ENCODE results near the gene SPTBN4. TPM values are rescaled to one million over a fixed set of nuclear protein-coding genes. Genes with fewer than 3 reads are reported as not detected.
"Not testable (repeated sequence)": the region's sequence is repeated elsewhere in the genome, so short reads cannot be mapped to it uniquely, and the experiment has no call there.

SPTBN4 gene
- total RNA-seq, 2 experiments from 2014 or later, result 1.3 to 2.3 TPM

- Mint-ChIP-seq H3K4me3 (no peak overlapping the region), H3K36me3 (ENCODE audit: low read depth) (no peaks in the 10 kb centered on the region), H3K27ac (no peak overlapping the region), H3K4me1 (ENCODE audit: low read depth) (peaks cover 10% of the 10 kb centered on the region), H3K27me3 (no peaks in the 10 kb centered on the region), H3K9me3 (no peaks in the 10 kb centered on the region)
- ChIA-PET POLR2A (no interaction called here), CTCF (interaction anchor here (1.6 to 3.4 kb wide), 2 partner anchors 10 to 33 kb away, joined by 6 to 22 read pairs; no protein-coding TSS in a partner anchor)
- ATAC-seq, result no peak
- no peak for DNase-seq
- no peak for TF ChIP-seq CTCF (IDR thresholded peaks at IDR 0.05)
- intact Hi-C loops (cut with micrococcal nuclease), result no loop called here
These were observed 35.1 kb upstream of the SPTBN4 start for GRCh38 chr19:40431698-40432097.

GRCh38 chr19:40432760-40433159, 34.0 kb upstream of the SPTBN4 start:
- ChIA-PET CTCF (interaction anchor here (3.4 kb wide), 1 partner anchor 11 kb away, joined by 22 read pairs; no protein-coding TSS in a partner anchor), POLR2A (interaction anchor here (0.6 to 1.6 kb wide), 2 partner anchors 12 to 169 kb away, joined by 3 read pairs; no protein-coding TSS in a partner anchor)
- ATAC-seq; H3K36me3 Mint-ChIP-seq (ENCODE audit: low read depth); H3K4me1 Mint-ChIP-seq (ENCODE audit: low read depth); H3K27me3 Mint-ChIP-seq; DNase-seq; intact Hi-C loops (cut with micrococcal nuclease); H3K9me3 Mint-ChIP-seq: not testable (repeated sequence)
- peak overlapping the region; percentile 88 for H3K27ac Mint-ChIP-seq
- peak overlapping the region; percentile 76 for H3K4me3 Mint-ChIP-seq

GRCh38 chr19:40433391-40434216, 33.2 kb upstream of the SPTBN4 start:
- Mint-ChIP-seq H3K27ac (peak overlapping the region; percentile 88), H3K27me3 (no peaks in the 10 kb centered on the region), H3K9me3 (no peaks in the 10 kb centered on the region), H3K4me3 (peak overlapping the region; percentile 76), H3K4me1 (ENCODE audit: low read depth) (peaks cover 10% of the 10 kb centered on the region), H3K36me3 (ENCODE audit: low read depth) (no peaks in the 10 kb centered on the region)
- ATAC-seq (peak; percentile 88), DNase-seq (peak; percentile 49)
- TF ChIP-seq CTCF (IDR thresholded peaks at IDR 0.05), result no peak
- CTCF ChIA-PET, result interaction anchor here (0.7 to 3.4 kb wide), 3 partner anchors 9 to 641 kb away, joined by 3 to 22 read pairs (median 3); no protein-coding TSS in a partner anchor
- POLR2A ChIA-PET, result interaction anchor here (0.7 to 1.8 kb wide), 6 partner anchors 7 to 463 kb away, joined by 3 to 7 read pairs (median 3); partner anchors contain the start of genes PSMC4 and SERTAD1
- intact Hi-C loops (cut with micrococcal nuclease), result no loop called here

- intact Hi-C loops (cut with micrococcal nuclease), result no loop called here
- H3K4me1 Mint-ChIP-seq (ENCODE audit: low read depth), result peaks cover 28% of the 10 kb centered on the region
- no peak overlapping the region for H3K27ac Mint-ChIP-seq
- no peak for TF ChIP-seq CTCF (IDR thresholded peaks at IDR 0.05)
- no peak overlapping the region for H3K4me3 Mint-ChIP-seq
- no peak for DNase-seq
- POLR2A ChIA-PET, result interaction anchor here (1.0 to 1.1 kb wide), 2 partner anchors 11 to 292 kb away, joined by 3 to 5 read pairs; no protein-coding TSS in a partner anchor
- ATAC-seq, result no peak
- H3K9me3 Mint-ChIP-seq, result no peaks in the 10 kb centered on the region
- CTCF ChIA-PET, result interaction anchor here (1.7 to 2.0 kb wide), 2 partner anchors 17 to 27 kb away, joined by 6 read pairs; partner anchors contain the start of gene BLVRB
- peaks cover 5% of the 10 kb centered on the region for H3K36me3 Mint-ChIP-seq (ENCODE audit: low read depth)
- H3K27me3 Mint-ChIP-seq, result no peaks in the 10 kb centered on the region
These were observed 28.5 kb upstream of the SPTBN4 start for GRCh38 chr19:40438284-40438683.

- ChIA-PET CTCF (interaction anchor here (2.8 to 4.1 kb wide), 2 partner anchors 21 to 23 kb away, joined by 19 to 25 read pairs; no protein-coding TSS in a partner anchor), POLR2A (interaction anchor here (2.9 kb wide), 1 partner anchor 14 kb away, joined by 29 read pairs; the partner anchor contains the start of gene SERTAD1)
- Mint-ChIP-seq H3K27ac (peak overlapping the region; percentile 97), H3K4me1 (ENCODE audit: low read depth) (peaks cover 26% of the 10 kb centered on the region), H3K36me3 (ENCODE audit: low read depth) (peaks cover 5% of the 10 kb centered on the region), H3K4me3 (peak overlapping the region; percentile 92), H3K27me3 (no peaks in the 10 kb centered on the region), H3K9me3 (no peaks in the 10 kb centered on the region)
- TF ChIP-seq CTCF (IDR thresholded peaks at IDR 0.05), result no peak
- DNase-seq, result no peak
- no peak for ATAC-seq
- intact Hi-C loops (cut with micrococcal nuclease), result no loop called here
These were observed 25.0 kb upstream of the SPTBN4 start for GRCh38 chr19:40441719-40442253.

Measured in activated CD8-positive, alpha-beta T cell treated with anti-CD3 and anti-CD28 coated beads for 36 hours (primary cell).